ENCODE data around the gene ARHGAP30. TPM values are rescaled to one million over a fixed set of nuclear protein-coding genes. Genes with fewer than 3 reads are reported as not detected.

Gene ARHGAP30
- polyA plus RNA-seq, 1 of the 3 experiments (the other 2 are of a cell fraction) = not detected

DNA sequence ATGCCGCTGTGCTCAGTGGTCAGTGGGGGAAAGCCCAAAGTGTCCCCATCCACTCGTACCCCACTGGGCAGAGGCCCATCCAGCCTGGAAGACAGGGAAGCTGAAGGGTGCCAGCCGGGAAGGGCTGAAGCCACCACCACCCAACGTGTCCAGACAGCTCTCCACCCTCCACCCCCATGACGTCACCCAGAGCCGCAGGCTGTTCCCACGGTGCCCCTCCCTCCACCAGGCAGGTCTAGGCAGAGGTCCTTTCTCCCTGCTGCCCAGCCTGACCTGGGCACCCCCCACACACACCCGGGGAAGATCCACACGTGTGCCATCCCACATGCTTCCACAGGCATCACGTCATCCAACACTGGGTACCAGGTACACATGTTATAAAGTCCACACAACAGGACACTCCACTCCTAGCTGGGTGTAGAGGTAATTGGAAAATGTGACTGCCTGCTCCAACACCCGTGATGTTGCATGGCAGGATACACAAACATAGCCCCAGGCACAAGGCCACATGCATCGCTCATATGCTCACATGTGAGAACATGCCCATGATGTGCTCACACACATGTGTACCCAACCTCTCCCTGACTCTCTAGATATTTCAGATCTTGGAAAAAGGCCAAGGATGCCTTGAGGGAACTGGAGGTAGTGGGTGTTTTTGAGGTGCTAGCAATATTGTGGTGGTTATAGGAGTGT is 5.1 kb upstream of the ARHGAP30 start:
- WGBS (ENCODE audit: low lambda C conversion rate) = 86% methylated on average over 2 of the region's 12 CpGs
- H3K27me3 ChIP-seq (ENCODE audit: insufficient read depth) = no peaks in the 10 kb centered on the region
- no peaks in the 10 kb centered on the region for H3F3A ChIP-seq (replicated peaks; ENCODE audit: insufficient read depth)
- no peak overlapping the region for H2AFZ ChIP-seq (ENCODE audit: low read depth)
- H3K4me3 ChIP-seq (ENCODE audit: low read depth in 2 of 2, low read length in 1 of 2) = no peak overlapping the region
- H3K79me2 ChIP-seq (ENCODE audit: insufficient read depth) = no peaks in the 10 kb centered on the region
- CTCF ChIA-PET = interaction anchor here (0.6 to 22.7 kb wide), 4 partner anchors 10 to 325 kb away, joined by 3 to 198 read pairs (median 3); partner anchors contain the start of gene KLHDC9
- no peak for DNase-seq
- POLR2A ChIA-PET = no interaction called here
- H3K9ac ChIP-seq = no peak overlapping the region
- H3K9me3 ChIP-seq = no peaks in the 10 kb centered on the region
- H3K9me2 ChIP-seq = no peaks in the 10 kb centered on the region
- H3K4me1 ChIP-seq (ENCODE audit: control insufficient read depth in 1 of 2, insufficient read depth in 2 of 2, low read depth in 1 of 2, low read length in 1 of 2) = no peaks in the 10 kb centered on the region
- H3K36me3 ChIP-seq (replicated peaks in 1 of 2; ENCODE audit: control insufficient read depth in 1 of 2, insufficient read depth in 2 of 2, low read length in 1 of 2) = no peaks in the 10 kb centered on the region
- H4K20me1 ChIP-seq (ENCODE audit: insufficient read depth) = no peaks in the 10 kb centered on the region
- TF ChIP-seq EP300 (IDR thresholded peaks at IDR 0.05; ENCODE audit: borderline replicate concordance in 1 of 2, low read depth in 1 of 2, low read length in 1 of 2) = no peak
- TF ChIP-seq YY1 (IDR thresholded peaks at IDR 0.05; ENCODE audit: low read depth) = no peak
- TF ChIP-seq RXRA (IDR thresholded peaks at IDR 0.05; ENCODE audit: borderline replicate concordance, low read depth) = no peak
- TF ChIP-seq, protein P1, sequence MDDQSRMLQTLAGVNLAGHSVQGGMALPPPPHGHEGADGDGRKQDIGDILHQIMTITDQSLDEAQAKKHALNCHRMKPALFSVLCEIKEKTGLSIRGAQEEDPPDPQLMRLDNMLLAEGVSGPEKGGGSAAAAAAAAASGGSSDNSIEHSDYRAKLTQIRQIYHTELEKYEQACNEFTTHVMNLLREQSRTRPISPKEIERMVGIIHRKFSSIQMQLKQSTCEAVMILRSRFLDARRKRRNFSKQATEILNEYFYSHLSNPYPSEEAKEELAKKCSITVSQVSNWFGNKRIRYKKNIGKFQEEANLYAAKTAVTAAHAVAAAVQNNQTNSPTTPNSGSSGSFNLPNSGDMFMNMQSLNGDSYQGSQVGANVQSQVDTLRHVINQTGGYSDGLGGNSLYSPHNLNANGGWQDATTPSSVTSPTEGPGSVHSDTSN (IDR thresholded peaks at IDR 0.05) = no peak
- TF ChIP-seq FOXM1 (IDR thresholded peaks at IDR 0.05; ENCODE audit: low read depth) = no peak
- TF ChIP-seq, protein P2, sequence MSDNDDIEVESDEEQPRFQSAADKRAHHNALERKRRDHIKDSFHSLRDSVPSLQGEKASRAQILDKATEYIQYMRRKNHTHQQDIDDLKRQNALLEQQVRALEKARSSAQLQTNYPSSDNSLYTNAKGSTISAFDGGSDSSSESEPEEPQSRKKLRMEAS (IDR thresholded peaks at IDR 0.05; ENCODE audit: low read depth) = no peak
- TF ChIP-seq JUND (IDR thresholded peaks at IDR 0.05) = no peak
- TF ChIP-seq GATA2 (CRISPR knock-in tag; IDR thresholded peaks at IDR 0.05) = no peak
- TF ChIP-seq, protein P3, sequence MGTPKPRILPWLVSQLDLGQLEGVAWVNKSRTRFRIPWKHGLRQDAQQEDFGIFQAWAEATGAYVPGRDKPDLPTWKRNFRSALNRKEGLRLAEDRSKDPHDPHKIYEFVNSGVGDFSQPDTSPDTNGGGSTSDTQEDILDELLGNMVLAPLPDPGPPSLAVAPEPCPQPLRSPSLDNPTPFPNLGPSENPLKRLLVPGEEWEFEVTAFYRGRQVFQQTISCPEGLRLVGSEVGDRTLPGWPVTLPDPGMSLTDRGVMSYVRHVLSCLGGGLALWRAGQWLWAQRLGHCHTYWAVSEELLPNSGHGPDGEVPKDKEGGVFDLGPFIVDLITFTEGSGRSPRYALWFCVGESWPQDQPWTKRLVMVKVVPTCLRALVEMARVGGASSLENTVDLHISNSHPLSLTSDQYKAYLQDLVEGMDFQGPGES (IDR thresholded peaks at IDR 0.05; ENCODE audit: low read depth, low read length) = no peak
- no peak for TF ChIP-seq MXI1 (IDR thresholded peaks at IDR 0.05; ENCODE audit: low read depth, low read length)
- no peak for TF ChIP-seq TAF1 (IDR thresholded peaks at IDR 0.05; ENCODE audit: borderline replicate concordance, low read depth, low read length)
- no peak for TF ChIP-seq SMC3 (IDR thresholded peaks at IDR 0.05; ENCODE audit: low read depth, low read length)
- TF ChIP-seq, protein P4, sequence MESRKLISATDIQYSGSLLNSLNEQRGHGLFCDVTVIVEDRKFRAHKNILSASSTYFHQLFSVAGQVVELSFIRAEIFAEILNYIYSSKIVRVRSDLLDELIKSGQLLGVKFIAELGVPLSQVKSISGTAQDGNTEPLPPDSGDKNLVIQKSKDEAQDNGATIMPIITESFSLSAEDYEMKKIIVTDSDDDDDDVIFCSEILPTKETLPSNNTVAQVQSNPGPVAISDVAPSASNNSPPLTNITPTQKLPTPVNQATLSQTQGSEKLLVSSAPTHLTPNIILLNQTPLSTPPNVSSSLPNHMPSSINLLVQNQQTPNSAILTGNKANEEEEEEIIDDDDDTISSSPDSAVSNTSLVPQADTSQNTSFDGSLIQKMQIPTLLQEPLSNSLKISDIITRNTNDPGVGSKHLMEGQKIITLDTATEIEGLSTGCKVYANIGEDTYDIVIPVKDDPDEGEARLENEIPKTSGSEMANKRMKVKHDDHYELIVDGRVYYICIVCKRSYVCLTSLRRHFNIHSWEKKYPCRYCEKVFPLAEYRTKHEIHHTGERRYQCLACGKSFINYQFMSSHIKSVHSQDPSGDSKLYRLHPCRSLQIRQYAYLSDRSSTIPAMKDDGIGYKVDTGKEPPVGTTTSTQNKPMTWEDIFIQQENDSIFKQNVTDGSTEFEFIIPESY (IDR thresholded peaks at IDR 0.05; ENCODE audit: borderline replicate concordance, low read depth) = no peak
- TF ChIP-seq EZH2phosphoT487 (IDR thresholded peaks at IDR 0.05; ENCODE audit: borderline replicate concordance, low read depth) = no peak
- no peak for TF ChIP-seq TCF12 (IDR thresholded peaks at IDR 0.05)
- TF ChIP-seq SIN3A (IDR thresholded peaks at IDR 0.05; ENCODE audit: borderline replicate concordance, low read depth, low read length) = no peak
- H3K4me2 ChIP-seq = no peak overlapping the region
- no peak overlapping the region for H3K27ac ChIP-seq (ENCODE audit: low read depth in 2 of 2, low read length in 1 of 2)

All from SK-N-SH (cell line).